Neural cell (in vitro differentiated cells): ENCODE results near the gene DPF3. TPM values are rescaled to one million over a fixed set of nuclear protein-coding genes. Genes with fewer than 3 reads are reported as not detected.

Experiments used
- H2AFZ ChIP-seq: fragments of 200-600, 300-800 bp; sonication (generic), shearing (Covaris generic); 2 replicates; pipeline ENCODE4 v1.6.0; 2014; ENCODE audit warnings: low read depth, mild to moderate bottlenecking, antibody characterized with exemption, low read length, moderate library complexity
- H3F3A ChIP-seq: fragments of 200-600 bp; shearing (Covaris generic); 2 replicates; pipeline ENCODE4 v1.6.1; 2016; ENCODE audit warnings: mild to moderate bottlenecking, moderate library complexity, mixed read lengths, antibody characterized with exemption, low read length; ENCODE audit not compliant: insufficient read depth, poor library complexity, severe bottlenecking
- H3K27ac ChIP-seq: fragments of 200-600, 300-800 bp; sonication (generic), shearing (Covaris generic); 2 replicates; pipeline ENCODE4 v1.5.1; 2014; ENCODE audit warnings: mild to moderate bottlenecking, low read length, moderate library complexity
- H3K27me3 ChIP-seq: fragments of 300-800, 200-600 bp; sonication (generic), shearing (Covaris generic); 2 replicates; pipeline ENCODE4 v1.6.0; 2014; ENCODE audit warnings: mild to moderate bottlenecking, low read depth, low read length, moderate library complexity; ENCODE audit not compliant: insufficient read depth
- H3K36me3 ChIP-seq: fragments of 300-800, 200-600 bp; sonication (generic), shearing (Covaris generic); 2 replicates; pipeline ENCODE4 v1.5.1; 2014; ENCODE audit warnings: mild to moderate bottlenecking, antibody characterized with exemption, low read length, moderate library complexity; ENCODE audit not compliant: insufficient read depth
- H3K4me2 ChIP-seq: fragments of 300-800, 200-600 bp; sonication (generic), shearing (Covaris generic); 2 replicates; pipeline ENCODE4 v1.6.0; 2014; ENCODE audit warnings: mild to moderate bottlenecking, low read length
- H3K4me3 ChIP-seq: fragments of 300-800, 200-600 bp; sonication (generic), shearing (Covaris generic); 2 replicates; pipeline ENCODE4 v1.5.1; 2014; ENCODE audit warnings: mild to moderate bottlenecking, low read length, moderate library complexity
- H3K79me2 ChIP-seq: fragments of 200-600 bp; shearing (Covaris generic); replicated peaks from 2 replicates; pipeline ENCODE4 v1.6.0; 2014; ENCODE audit warnings: mild to moderate bottlenecking, low read length, moderate library complexity; ENCODE audit not compliant: insufficient read depth
- H3K9ac ChIP-seq: fragments of 300-800, 200-600 bp; sonication (generic), shearing (Covaris generic); 2 replicates; pipeline ENCODE4 v1.6.1; 2016; ENCODE audit warnings: mild to moderate bottlenecking, low read length, mixed read lengths
- H3K9me2 ChIP-seq: fragments of 200-600 bp; shearing (Covaris generic); 2 replicates; pipeline ENCODE4 v1.6.1; 2016; ENCODE audit warnings: mild to moderate bottlenecking, low read length, mixed read lengths; ENCODE audit not compliant: insufficient read depth
- H3K9me3 ChIP-seq: fragments of 200-600, 300-800 bp; sonication (generic), shearing (Covaris generic); 2 replicates; pipeline ENCODE4 v1.6.1; 2016; ENCODE audit warnings: mild to moderate bottlenecking, mixed run types, low read length, moderate library complexity, mixed read lengths
- H4K20me1 ChIP-seq: fragments of 200-600 bp; shearing (Covaris generic); 2 replicates; pipeline ENCODE4 v1.6.1; 2016; ENCODE audit warnings: mild to moderate bottlenecking, mixed run types; ENCODE audit not compliant: insufficient read depth
- CTCF ChIP-seq: fragments of 450-650 bp; IDR thresholded peaks from 2 replicates; pipeline ENCODE4 v1.5.1; 2014; ENCODE audit warnings: antibody characterized with exemption, mild to moderate bottlenecking, moderate library complexity; ENCODE audit not compliant: poor library complexity, severe bottlenecking
- EP300 ChIP-seq: fragments of 450-650 bp; conservative IDR thresholded peaks from 2 replicates; pipeline ENCODE4 v1.6.1; 2014; ENCODE audit warnings: antibody characterized with exemption, mild to moderate bottlenecking, moderate library complexity; ENCODE audit not compliant: poor library complexity, severe bottlenecking
- EZH2 ChIP-seq: fragments of 200-600, 300-800 bp; shearing (Covaris generic), sonication (generic); IDR thresholded peaks from 2 replicates; pipeline ENCODE4 v1.6.1; 2014; ENCODE audit warnings: antibody characterized with exemption, low read length, borderline replicate concordance, mild to moderate bottlenecking; ENCODE audit not compliant: insufficient read depth, poor library complexity, severe bottlenecking
- MXI1 ChIP-seq: fragments of 450-650 bp; conservative IDR thresholded peaks from 2 replicates; pipeline ENCODE4 v1.6.1; 2014; ENCODE audit warnings: antibody characterized with exemption, mild to moderate bottlenecking; ENCODE audit not compliant: poor library complexity, severe bottlenecking
- POLR2AphosphoS5 ChIP-seq: IDR thresholded peaks from 2 replicates; pipeline ENCODE4 v1.6.1; 2012
- RAD21 ChIP-seq: fragments of 450-650 bp; conservative IDR thresholded peaks from 2 replicates; pipeline ENCODE4 v1.6.1; 2014; ENCODE audit warnings: antibody characterized with exemption, mild to moderate bottlenecking, moderate library complexity
- REST ChIP-seq: IDR thresholded peaks from 2 replicates; pipeline ENCODE4 v1.6.1; 2012; ENCODE audit warnings: borderline replicate concordance
- SMC3 ChIP-seq: fragments of 450-650 bp; conservative IDR thresholded peaks from 2 replicates; pipeline ENCODE4 v1.6.1; 2014; ENCODE audit warnings: antibody characterized with exemption, mild to moderate bottlenecking, moderate library complexity; ENCODE audit not compliant: poor library complexity
- TAF1 ChIP-seq: IDR thresholded peaks from 2 replicates; pipeline ENCODE4 v1.6.1; 2012; ENCODE audit warnings: low read depth
- polyA plus RNA-seq: library from polyadenylated mRNA; depleted of rRNA; stranded (reverse); fragments of >200 nt; gene quantifications from 2 replicates; pipeline ENCODE4 v1.2.3, GENCODE V29; 2014

The DPF3 gene
- polyA plus RNA-seq, 1 donor from 2014 or later: 2.9 TPM

- Histone ChIP-seq H3K9me2 (no peaks in the 10 kb centered on the region), H3K4me2 (no peak overlapping the region), H3K27me3 (no peaks in the 10 kb centered on the region), H3K36me3 (no peaks in the 10 kb centered on the region), H4K20me1 (no peaks in the 10 kb centered on the region), H2AFZ (no peak overlapping the region), H3K9me3 (no peaks in the 10 kb centered on the region), H3K9ac (no peak overlapping the region), H3K79me2 (no peaks in the 10 kb centered on the region), H3F3A (no peaks in the 10 kb centered on the region), H3K4me3 (no peak overlapping the region), H3K27ac (no peak overlapping the region)
- no peak for TF ChIP-seq CTCF
- TF ChIP-seq TAF1: no peak
- TF ChIP-seq REST: no peak
- TF ChIP-seq EP300: no peak
- no peak for TF ChIP-seq POLR2AphosphoS5
- TF ChIP-seq RAD21: no peak
- no peak for TF ChIP-seq EZH2
- TF ChIP-seq SMC3: no peak
- no peak for TF ChIP-seq MXI1
Measured at GRCh38 chr14:72588521-72588920, 305.4 kb downstream of the DPF3 start.

GRCh38 chr14:72583316-72584272, 310.3 kb downstream of the DPF3 start:
- Histone ChIP-seq H3K79me2 (no peaks in the 10 kb centered on the region), H3K36me3 (no peaks in the 10 kb centered on the region), H3K4me2 (no peak overlapping the region), H3K9me2 (no peaks in the 10 kb centered on the region), H4K20me1 (no peaks in the 10 kb centered on the region), H3K27me3 (no peaks in the 10 kb centered on the region), H3K9ac (no peak overlapping the region), H3K27ac (no peak overlapping the region), H3F3A (no peaks in the 10 kb centered on the region), H3K9me3 (no peaks in the 10 kb centered on the region), H3K4me3 (no peak overlapping the region), H2AFZ (no peak overlapping the region)
- TF ChIP-seq POLR2AphosphoS5: no peak
- no peak for TF ChIP-seq REST
- no peak for TF ChIP-seq RAD21
- TF ChIP-seq SMC3: no peak
- TF ChIP-seq EZH2: no peak
- no peak for TF ChIP-seq CTCF
- TF ChIP-seq MXI1: no peak
- TF ChIP-seq EP300: no peak
- no peak for TF ChIP-seq TAF1
